ENCODE results near the gene CSGALNACT2. TPM values are rescaled to one million over a fixed set of nuclear protein-coding genes. Genes with fewer than 3 reads are reported as not detected.
"Not testable (repeated sequence)": the region's sequence is repeated elsewhere in the genome, so short reads cannot be mapped to it uniquely, and the experiment has no call there.

Gene CSGALNACT2
- total and polyA plus RNA-seq, 7 donors = 3.2 to 37.1 (median 25.0) TPM

- H3K9me3 ChIP-seq = no peaks in the 10 kb centered on the region
- no peak overlapping the region for H3K27ac ChIP-seq
- no peak for TF ChIP-seq EP300 (IDR thresholded peaks at IDR 0.05)
- no peak for TF ChIP-seq POLR2AphosphoS5 (IDR thresholded peaks at IDR 0.05)
- TF ChIP-seq CTCF (IDR thresholded peaks at IDR 0.05) = no peak
- TF ChIP-seq POLR2A (IDR thresholded peaks at IDR 0.05) = no peak
- WGBS, 2 donors = 31 to 40% methylated on average over 12 of the region's 12 CpGs
- DNase-seq = no peak
- intact Hi-C loops (cut with DNase I) = no loop called here
- H3K4me3 ChIP-seq = no peak overlapping the region
- H3K36me3 ChIP-seq = no peaks in the 10 kb centered on the region
- no peaks in the 10 kb centered on the region for H3K27me3 ChIP-seq
- no peaks in the 10 kb centered on the region for H3K4me1 ChIP-seq
These were observed 44.7 kb upstream of the CSGALNACT2 start for GRCh38 chr10:43093423-43094076.

- no peak overlapping the region for H3K4me3 ChIP-seq
- TF ChIP-seq POLR2A (IDR thresholded peaks at IDR 0.05) (no peak), CTCF (IDR thresholded peaks at IDR 0.05) (no peak), EP300 (IDR thresholded peaks at IDR 0.05) (no peak), POLR2AphosphoS5 (IDR thresholded peaks at IDR 0.05) (no peak)
- DNase-seq = no peak
- 74 to 77% methylated on average over 9 of the region's 9 CpGs for WGBS, 2 donors
- no peaks in the 10 kb centered on the region for H3K9me3 ChIP-seq
- H3K27me3 ChIP-seq = no peaks in the 10 kb centered on the region
- intact Hi-C loops (cut with DNase I) = no loop called here
- H3K36me3 ChIP-seq = no peaks in the 10 kb centered on the region
- no peak overlapping the region for H3K27ac ChIP-seq
- no peaks in the 10 kb centered on the region for H3K4me1 ChIP-seq
These were observed 44.2 kb upstream of the CSGALNACT2 start for GRCh38 chr10:43094085-43094484.

GRCh38 chr10:43099339-43099738 is 38.9 kb upstream of the CSGALNACT2 start:
- DNase-seq; H3K27me3 ChIP-seq; H3K4me3 ChIP-seq; H3K4me1 ChIP-seq; H3K9me3 ChIP-seq; intact Hi-C loops (cut with DNase I); H3K27ac ChIP-seq; H3K36me3 ChIP-seq: not testable (repeated sequence)
- 88 to 89% methylated on average over 6 of the region's 6 CpGs for WGBS, 2 donors

GRCh38 chr10:43099928-43100327 is 38.3 kb upstream of the CSGALNACT2 start:
- Histone ChIP-seq H3K4me3 (no peak overlapping the region), H3K27ac (no peak overlapping the region), H3K27me3 (peaks cover 4 to 12% (median 6%) of the 10 kb centered on the region in 3 donors), H3K9me3 (no peaks in the 10 kb centered on the region), H3K36me3 (no peaks in the 10 kb centered on the region), H3K4me1 (peaks cover 0 to 7% (median 6%) of the 10 kb centered on the region in 4 donors)
- no peak for TF ChIP-seq EP300 (IDR thresholded peaks at IDR 0.05)
- no peak for TF ChIP-seq POLR2A (IDR thresholded peaks at IDR 0.05)
- TF ChIP-seq CTCF (IDR thresholded peaks at IDR 0.05) = no peak
- TF ChIP-seq POLR2AphosphoS5 (IDR thresholded peaks at IDR 0.05) = no peak
- WGBS, 2 donors = 35 to 69% methylated on average over 4 of the region's 4 CpGs
- no peak for DNase-seq
- intact Hi-C loops (cut with DNase I) = no loop called here

GRCh38 chr10:43100366-43100765 is 37.9 kb upstream of the CSGALNACT2 start:
- H3K4me1 ChIP-seq = peaks cover 0 to 11% (median 10%) of the 10 kb centered on the region in 4 donors
- H3K27ac ChIP-seq = no peak overlapping the region
- TF ChIP-seq POLR2A (IDR thresholded peaks at IDR 0.05) (no peak), EP300 (IDR thresholded peaks at IDR 0.05) (no peak)
- intact Hi-C loops (cut with DNase I) = no loop called here
- H3K9me3 ChIP-seq = no peaks in the 10 kb centered on the region
- no peak for DNase-seq
- no peaks in the 10 kb centered on the region for H3K36me3 ChIP-seq
- 89 to 92% methylated on average over 17 of the region's 17 CpGs for WGBS, 2 donors
- peaks cover 4 to 14% (median 6%) of the 10 kb centered on the region in 3 donors for H3K27me3 ChIP-seq
- H3K4me3 ChIP-seq = no peak overlapping the region
